ENCODE measurements around the gene RHOT1.
A peak's percentile ranks its signal among the peaks of the same experiment; 100 is the strongest.
"Not testable (repeated sequence)": the region's sequence is repeated elsewhere in the genome, so short reads cannot be mapped to it uniquely, and the experiment has no call there.

The RHOT1 gene

DNA sequence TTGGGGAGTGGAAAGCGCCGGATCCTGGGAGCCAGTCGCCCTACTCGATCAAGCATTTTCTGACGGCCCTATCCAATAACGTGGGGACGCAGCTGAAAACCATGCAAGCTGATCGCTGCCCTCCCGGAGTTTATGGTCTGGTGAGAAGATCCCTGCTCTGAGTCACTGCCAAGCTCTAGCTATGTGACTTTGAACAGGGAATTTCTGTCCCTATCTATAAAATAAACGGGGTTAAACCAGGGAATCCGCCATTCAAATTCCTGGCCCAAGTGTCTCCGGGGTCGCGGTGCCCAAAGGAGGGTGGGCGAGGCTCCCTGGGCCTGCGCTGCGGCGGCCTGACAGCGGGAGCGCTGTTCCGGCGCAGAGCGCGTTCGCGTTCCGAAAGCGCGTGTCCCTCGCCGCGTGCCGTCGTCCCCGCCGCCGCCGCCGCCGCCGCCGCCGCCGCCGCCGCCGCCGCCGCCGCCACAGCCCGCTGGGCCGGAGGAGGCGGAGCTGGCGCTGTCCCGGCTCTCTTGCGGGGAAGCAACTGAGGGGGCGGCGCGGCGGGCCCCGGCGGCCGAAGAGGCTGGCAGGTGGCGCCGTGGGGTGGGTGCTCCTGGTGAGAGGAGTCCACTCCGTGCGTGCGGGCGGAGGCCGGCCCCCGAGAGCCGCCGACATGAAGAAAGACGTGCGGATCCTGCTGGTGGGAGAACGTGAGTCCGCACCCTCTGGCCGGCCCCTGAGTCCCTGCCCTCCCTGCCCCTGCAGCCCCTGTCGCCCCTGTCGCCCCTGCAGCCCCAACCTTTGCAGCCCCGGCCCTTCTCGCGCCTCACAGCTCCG, at the start of gene RHOT1:
Gene RHOT1, plus strand, starts transcription at position 465 of the 819 bp plus-strand sequence. Its CDS starts 191 bp downstream, at position 656.
- DNase-seq, result peak; percentile 81 to 92 (median 82)

DNA sequence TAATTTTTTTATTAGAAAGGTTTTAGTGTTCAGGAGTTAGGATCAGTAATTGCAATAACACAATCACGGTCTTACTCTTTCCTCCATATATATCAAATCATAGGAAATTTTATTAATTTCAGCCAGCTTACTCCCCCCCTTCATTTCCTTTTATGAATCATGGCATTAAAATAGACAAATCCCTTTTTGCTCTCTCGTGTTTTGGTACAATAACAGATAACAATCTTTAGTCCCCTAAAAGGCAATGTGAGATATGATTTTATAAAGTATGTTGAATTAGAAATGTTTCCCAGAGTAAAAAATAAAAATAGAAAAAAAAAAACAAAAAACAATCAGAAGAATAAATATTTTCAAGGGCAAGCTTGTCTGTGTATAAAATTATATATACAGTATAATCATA, 42.6 kb upstream of the RHOT1 start:
- DNase-seq, result no peak

DNA sequence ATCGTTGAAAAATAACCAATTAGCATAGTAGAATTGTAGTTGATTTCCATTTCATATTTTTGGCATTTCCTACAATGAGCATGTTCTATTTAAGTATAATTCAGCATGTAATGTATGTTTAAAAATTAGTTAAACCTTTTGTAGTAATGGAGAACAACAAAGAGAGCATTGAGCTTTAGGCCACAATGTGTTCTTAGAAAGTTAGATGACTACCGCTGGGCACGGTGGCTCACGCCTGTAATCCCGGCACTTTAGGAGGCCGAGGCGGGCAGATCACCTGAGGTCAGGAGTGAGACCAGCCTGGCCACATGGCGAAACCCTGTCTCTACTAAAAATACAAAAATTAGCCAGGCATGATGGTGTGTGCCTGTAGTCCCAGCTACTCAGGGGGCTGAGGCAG, 42.0 kb upstream of the RHOT1 start:
- DNase-seq, result not testable (repeated sequence)

DNA sequence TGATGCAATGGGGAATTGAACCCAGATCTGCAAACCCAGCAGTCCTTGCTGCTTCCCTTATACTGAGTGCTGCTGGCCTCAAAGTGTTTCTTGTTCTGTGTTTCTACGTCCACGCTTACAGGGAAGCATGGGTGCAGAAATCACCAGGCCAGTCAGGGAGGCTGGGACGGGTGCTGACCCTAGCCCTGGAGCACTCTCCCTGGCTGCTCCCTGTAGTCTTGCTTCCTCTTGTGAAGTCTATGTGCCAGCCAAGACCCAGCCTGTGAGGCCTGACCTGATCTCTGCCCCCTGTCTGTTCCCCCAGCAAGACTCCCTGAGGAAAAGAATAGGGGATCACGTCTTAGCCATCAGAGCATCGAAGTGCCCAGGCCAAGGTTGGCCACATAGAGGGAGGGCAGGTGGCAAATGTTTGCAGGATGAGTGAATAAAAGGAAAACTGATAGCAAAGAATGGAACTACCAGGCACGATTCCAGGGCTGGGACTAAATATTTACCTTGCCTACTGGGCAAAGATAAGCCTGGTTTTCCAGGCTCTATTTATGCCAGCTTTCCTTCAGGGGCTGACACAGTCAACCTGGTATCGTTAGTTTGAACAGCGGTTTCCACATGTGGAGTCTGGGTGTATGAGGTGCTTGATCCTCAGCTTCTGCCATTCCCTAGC, 41.2 kb upstream of the RHOT1 start:
- no peak for DNase-seq

DNA sequence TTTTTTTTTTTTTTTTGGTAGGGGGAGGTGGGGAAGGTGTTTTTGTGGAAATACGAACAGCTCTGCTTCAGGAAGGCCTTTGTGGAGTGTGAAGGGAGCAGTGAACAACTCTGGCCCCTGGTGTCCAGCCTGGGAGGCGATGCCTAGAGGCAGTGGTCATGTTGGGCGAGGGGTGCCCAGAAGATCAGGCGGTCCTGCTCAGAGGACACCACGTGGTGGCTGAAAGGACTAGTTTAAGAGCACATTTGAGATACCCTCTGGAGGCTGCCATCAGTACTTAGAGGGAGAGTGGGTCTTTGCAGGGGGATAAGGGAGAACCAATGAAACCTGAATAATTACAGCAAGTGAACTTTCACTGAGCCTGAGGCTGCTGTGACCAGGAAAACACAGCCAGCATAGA, 40.1 kb upstream of the RHOT1 start:
- DNase-seq, result no peak

DNA sequence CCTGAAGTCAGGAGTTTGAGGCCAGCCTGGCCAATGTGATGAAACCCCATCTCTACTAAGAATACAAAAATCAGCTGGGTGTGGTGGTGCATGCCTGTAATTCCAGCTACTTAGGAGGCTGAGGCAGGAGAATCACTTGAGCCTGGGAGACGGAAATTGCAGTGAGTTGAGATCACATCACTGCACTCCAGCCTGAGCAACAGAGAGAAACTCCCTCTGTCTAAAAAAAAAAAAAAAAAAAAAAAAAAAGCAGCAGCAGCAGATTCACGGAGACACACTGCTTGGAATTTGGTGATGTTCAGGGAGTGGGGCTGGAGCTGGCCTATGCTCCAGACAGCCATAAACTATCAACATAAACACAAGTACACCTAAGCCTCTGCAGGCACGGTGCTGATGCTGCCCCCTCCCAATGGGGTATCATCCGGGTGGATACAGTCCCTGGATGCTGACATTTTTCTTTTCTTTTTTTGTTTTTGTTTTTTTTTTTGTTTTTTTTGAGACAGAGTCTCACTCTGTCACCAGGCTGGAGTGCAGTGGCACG, 39.6 kb upstream of the RHOT1 start:
- no peak for DNase-seq

DNA sequence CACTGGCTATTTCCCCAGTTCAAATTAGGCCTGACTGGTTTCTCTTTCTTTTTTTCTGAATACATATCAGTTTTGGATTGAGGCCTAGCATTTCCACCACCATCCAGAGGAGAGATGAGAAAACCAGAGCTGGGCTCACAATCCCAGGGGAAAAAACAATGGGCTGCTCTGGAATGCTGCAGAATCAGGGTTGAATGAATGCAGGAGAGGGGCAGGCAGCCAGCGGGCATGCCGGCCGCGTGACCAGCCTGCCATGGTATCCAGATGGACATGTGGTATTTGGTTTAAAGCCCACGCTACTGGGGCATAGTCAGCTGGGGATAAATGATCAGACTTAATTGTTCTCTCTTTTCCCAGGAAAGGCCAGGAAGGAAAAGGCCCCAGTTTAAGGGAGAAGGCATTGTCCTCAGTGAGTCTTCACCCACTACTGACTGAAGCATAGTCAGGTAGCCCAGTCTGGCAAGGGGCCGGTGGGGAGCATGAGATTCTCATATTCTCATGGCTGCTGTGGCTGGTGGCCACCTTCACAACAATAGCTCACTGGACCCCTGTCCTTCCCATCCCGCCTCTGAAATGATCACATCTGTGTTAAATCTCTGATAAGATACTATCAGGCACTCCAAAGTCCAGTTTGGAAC, 38.7 kb upstream of the RHOT1 start:
- no peak for DNase-seq

DNA sequence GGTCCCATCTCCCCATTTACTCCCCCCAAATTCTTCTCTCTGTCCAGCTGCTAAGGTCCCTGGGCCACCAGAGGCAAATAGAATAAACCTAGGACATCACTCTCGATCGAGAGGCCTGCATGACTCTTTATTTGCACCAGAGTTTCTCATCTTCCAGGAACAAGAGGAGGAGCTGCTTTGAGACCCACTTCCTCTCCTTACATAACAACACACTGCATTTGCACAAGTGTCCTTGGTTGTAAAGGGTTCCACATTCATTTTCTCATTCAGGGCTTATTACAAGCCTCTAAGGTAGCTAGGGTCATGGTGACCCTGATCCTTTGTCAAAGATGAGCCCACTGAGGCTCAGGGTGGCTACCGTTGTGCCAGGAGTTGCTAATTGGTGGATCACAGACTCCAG, 38.1 kb upstream of the RHOT1 start:
- DNase-seq, result peak; percentile 13 to 46 (median 36)

DNA sequence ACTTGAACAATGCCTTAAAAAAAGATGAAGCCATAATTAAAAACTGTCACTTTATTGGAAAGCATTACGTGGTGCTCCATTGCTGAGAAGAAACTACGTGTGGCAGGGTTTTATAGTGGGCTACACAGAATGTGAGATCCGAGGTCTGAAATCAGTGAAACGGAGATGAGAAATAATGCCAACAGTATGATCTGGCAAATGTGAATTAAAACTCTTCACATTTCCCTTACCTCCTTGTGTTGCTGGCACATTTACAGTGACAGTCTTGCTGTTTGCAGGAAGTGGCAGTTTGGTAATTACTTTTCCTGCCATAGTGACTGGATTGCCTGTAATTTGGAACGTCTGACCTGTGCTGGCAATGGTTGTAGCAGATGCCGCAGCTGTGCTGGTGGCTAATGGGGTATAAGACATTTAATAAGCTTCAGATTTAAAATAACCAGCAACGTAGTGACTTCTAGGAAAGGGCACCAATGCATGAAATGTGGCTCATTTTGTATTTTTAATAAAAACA, 35.8 kb upstream of the RHOT1 start:
- DNase-seq, result not testable (repeated sequence)

DNA sequence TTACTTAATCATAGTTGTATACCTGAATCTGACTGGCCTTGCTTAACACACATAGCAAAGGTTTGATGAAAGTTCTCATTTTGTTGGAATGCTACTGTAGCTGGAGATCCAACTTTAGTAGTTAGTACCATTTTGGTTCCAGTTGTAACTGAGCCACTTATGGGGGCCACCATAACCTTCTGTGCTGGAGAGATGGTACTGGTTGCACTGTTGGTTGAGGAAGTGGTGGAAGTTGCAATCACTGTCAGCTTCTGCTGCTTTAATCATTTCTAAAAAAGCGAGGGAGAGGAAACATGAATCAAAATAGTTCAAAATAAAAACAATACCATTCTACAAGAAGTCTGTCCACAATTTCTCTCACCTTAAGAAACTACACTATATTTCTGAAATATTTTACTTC, 35.1 kb upstream of the RHOT1 start:
- peak in 1 of 3 donors; percentile 18 for DNase-seq

DNA sequence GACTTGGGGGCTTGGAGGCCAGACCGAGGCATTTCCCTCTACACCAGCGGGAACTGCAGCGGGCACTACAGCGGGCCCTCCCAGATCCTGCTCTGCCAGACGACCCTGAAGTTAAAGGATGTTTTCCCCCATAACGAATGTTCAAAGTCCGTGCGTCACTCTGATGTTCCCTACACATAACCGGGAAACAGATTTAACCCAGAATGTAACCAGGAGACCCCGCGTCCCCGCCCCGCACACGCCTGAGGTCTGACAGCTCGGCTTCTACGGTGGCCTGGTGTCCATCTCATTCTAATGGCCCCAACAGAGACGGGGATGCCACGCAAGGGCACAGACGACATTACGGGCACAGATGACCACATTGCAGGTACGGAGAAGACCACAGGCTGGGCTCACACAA, 31.7 kb upstream of the RHOT1 start:
- DNase-seq, result no peak

DNA sequence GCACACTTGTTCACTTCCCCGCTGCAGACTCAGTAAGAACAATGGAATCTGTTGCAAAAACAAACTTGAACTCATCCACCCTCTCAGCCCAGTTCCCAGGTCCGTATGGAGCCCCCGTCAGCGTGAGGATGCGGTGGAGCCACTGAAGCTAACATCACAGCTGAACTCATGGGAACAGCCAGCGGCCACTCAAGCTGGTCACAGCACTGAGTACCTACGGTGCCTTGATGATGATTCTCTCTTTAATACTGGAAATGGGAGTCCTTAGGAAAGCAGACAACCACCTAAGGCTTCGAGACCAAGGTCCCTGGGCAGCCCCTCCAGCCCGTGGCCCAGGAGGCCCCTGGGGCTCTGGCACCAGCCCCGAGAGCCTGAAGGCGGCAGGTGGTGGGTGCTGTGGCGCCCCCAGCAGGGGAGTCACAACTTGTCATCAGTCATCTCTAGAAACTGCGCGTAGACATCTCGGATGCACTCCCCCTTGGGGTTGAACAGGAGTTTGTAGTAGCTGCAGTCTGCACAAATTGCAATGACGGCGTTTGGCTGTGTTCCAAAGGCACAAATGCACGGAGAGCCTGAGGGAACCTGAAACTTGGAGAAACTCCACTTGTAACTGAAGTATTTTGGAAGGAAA, 31.0 kb upstream of the RHOT1 start:
- DNase-seq, result peak; percentile 9 to 50 (median 33)

DNA sequence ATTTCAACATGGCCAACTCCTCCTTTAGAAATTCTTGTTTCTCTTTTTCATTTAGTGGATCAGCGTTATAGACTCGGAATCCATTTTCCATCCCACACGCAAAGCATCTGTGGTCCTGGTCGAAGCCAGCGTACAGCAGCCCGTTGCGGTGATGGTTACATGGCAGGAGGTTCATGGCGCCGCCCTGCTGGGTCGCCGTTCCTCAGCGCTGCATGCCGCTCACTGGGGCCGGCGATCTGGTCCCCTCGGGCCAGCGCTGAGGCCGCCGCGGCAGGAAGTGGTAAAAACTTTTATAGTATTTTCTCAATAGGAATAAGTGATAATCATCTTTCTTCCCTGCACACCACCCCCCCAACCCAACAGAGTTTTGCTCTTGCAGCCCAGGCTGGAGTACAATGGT, 29.9 kb upstream of the RHOT1 start:
- no peak for DNase-seq

DNA sequence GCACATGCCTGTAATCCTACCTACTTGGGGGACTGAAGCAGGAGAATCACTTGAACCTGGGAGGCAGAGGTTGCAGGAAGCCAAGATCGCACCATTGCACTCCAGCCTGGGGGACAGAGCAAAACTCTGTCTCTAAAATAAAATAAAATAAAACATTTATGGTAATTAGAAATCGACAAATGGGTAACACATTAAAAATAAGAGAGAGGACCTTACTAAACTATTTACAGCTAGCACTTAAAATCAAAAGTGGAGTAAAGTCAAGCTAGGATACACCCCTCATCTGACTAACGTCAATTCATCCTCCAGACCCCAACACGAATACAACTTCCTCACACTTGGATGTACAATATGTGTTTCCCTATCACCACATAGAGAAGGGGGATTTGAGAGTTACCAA, 27.8 kb upstream of the RHOT1 start:
- no peak for DNase-seq

DNA sequence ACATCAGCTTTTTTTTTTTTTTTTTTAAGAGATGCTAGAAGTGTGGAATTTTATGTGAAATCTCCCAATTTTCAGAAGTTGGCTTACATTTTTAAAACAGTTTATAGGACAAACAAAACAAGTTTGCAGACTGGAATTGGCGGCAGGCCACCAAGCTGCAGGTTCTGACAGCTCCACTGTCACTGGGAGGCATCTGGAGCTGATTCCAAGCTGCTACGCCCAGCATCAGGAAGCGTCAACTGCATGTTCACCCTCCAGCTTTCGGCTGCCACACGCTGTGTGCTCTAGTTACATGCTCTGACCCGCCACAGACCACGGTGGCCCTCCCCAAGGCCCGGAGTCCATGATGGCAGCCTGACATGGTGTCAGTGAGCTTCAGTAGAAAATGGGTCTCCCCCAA, 26.8 kb upstream of the RHOT1 start:
- not testable (repeated sequence) for DNase-seq

DNA sequence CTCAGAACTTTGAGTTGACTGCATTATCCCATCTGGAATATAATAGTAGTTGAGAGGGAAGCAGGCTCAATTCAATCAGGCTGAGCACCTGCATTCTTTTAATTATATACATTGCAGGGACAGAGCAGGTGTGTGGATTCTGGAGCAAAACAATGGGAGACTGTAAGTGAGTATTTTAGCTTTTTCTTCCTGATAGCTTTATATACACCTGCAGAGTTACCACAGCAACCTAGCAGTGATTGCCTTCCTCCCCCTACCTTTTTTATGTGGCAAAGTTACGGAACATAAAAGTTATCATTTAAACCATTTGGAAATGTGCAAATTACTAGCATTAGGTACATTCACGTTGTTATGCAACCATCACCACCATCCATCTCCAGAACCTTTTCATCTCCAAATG, 25.4 kb upstream of the RHOT1 start:
- DNase-seq, result no peak

DNA sequence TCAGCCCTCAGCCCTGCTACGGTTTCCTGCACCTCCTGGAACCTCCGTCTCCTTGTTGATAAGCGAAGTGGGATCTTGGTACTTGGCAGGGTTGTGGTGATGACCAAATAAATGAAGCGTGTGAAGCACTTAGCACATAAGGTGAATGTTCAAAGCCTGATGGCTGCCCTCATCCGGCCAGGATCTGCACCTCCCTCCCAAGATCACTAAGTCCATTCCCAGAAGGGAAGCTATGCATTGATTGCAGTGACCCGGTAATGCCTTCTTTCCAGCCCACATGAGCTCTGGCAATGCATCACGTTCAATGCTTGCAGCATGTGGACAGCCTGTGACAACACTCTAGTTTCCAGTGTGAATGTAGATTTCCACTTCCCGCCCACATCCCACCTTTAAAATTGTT, 24.9 kb upstream of the RHOT1 start:
- no peak for DNase-seq

DNA sequence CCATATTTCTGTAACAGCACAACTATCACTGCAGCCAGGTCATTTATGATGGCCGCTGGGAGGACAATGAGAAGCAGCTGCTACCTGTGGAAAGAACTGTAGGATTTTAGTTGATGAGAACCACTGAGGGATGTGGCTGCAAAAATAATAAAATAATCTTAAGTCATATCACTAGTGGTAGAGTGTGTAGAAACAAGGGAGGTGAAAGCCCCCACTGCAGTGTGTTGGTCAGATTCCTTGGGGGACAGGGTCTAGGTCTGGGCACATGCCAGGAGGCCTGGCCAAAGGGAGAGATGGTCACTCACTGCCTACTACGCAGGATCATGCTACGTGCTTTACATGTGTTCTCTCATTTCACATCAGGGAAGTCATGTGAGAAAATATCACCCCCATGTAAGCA, 24.2 kb upstream of the RHOT1 start:
- DNase-seq, result not testable (repeated sequence)

DNA sequence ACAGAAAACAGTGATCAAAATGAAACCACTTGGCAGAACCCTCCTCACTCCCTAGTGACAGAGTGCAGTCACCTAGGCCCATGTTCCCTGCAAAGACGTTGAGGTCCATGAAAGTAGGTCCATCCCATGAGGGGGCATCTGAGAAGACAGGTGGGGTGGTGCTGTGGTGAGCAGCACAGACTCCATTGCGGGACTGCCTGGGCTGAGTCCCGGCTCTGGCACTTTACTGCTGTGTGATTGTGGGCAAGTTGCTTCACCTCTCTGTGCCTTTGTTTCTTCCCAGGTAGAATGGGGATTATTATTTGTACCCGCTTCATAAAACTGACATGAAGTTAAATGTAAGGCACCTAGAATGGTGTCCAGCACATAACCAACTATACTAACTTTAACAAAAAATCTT, 23.5 kb upstream of the RHOT1 start:
- no peak for DNase-seq

DNA sequence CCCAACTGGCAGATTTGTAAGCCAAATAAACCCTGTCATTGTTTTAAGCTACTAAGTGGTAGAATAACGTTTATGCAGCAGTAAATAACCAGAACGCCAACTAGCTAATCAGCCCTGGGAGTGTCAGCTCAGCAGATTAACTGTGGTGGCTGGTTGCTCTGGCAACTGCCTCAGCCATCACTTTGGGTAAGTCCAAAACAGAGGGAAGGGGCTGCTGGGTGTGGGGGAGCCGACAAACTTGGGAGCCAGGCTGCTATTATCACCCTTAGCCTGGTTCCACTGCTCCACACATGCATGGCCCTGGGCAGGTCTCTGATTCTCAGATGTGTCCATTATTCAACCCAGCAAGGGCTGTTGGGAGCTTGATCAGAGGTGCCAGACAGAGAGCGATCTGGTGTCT, 22.2 kb upstream of the RHOT1 start:
- DNase-seq, result no peak

DNA sequence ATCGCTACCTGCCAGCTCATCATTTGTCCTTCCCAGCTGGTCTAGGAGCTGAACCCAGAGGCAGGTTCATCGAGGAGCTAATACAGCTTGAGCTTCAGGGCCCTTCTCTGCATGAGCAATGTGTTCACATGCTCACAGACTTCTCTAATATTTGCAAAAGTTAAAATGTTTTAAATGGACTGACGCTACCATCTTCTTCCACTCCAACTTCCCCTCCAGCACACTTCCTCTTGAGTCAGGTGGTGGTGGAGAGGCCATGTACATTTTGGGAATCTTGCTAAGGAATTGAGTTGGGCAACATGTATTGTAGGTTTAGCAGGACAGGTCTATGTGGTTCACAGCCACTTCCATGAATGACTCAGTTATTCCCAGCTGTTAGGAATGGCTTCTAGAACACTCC, 21.6 kb upstream of the RHOT1 start:
- peak in 2 of 3 donors; percentile 30 to 33 for DNase-seq

DNA sequence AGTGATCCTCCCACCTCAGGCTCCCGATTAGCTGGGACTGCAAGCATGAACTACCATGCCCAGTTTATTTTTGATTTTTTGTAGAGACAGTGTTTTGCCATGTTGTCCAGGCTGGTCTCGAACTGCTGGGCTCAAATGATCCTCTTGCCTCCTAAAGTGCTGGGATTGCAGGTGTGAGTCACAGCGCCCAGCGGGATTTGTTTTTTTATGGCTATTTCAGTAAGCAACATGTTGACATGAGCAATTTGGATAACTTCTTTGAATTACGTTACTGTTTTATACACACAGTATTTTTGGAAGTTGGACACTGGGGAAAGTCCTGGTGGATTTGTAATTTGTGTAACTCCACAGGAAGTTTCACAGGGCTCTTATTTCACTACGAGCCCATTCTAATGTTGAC, 18.5 kb upstream of the RHOT1 start:
- DNase-seq, result peak; percentile 51 to 74 (median 57)
